AG04449 (cell line): ENCODE data around the gene TMPRSS11F.

Experiments used
- CTCF ChIA-PET: fragments of 350-600 bp; formaldehyde crosslinking; extraction: SDS; loops from one replicate; lab custom pipeline; 2021; ENCODE audit warnings: antibody characterized with exemption; lab: Yijun Ruan, JAX
- POLR2A ChIA-PET: fragments of 400-600, 350-600 bp; formaldehyde crosslinking; extraction: SDS; loops from one replicate; lab custom pipeline; 2020; ENCODE audit warnings: antibody characterized with exemption, inconsistent platforms; lab: Yijun Ruan, JAX
- DNase-seq: peaks from one replicate; pipeline ENCODE4 v3.0.0-alpha.2; 2010; ENCODE audit warnings: low read depth, low spot score
- H3K4me3 ChIP-seq: 2 replicates; pipeline ENCODE4 v1.5.1; 2011; ENCODE audit warnings: low read depth, mild to moderate bottlenecking, control low read depth, low read length
- TF ChIP-seq, protein P1 (sequence below): IDR thresholded peaks from one replicate; pipeline ENCODE4 v1.5.1; 2011; ENCODE audit warnings: mild to moderate bottlenecking, moderate library complexity, low read length, control low read depth, inconsistent platforms; ENCODE audit not compliant: insufficient read depth; ENCODE audit errors: missing control alignments

TMPRSS11F gene

DNA sequence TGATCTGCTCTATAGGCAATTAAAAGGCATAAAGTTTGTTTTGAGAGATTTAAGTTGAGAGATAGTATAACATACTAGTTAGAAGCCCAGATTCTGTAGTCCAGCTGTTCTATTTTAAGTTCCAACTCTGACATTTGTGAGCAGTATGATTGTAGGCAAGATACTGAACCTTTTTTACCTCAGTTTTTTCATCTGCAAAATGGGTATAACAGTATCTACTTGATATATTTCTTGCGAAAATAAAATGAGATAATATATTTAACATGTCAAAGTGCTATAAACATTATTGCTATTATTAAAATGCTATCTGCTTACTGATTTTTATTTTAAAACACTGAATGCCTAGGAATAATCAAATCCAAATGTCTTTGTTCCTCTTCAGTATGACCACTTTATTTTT is 19.2 kb downstream of the TMPRSS11F start:
- TF ChIP-seq, protein P1, sequence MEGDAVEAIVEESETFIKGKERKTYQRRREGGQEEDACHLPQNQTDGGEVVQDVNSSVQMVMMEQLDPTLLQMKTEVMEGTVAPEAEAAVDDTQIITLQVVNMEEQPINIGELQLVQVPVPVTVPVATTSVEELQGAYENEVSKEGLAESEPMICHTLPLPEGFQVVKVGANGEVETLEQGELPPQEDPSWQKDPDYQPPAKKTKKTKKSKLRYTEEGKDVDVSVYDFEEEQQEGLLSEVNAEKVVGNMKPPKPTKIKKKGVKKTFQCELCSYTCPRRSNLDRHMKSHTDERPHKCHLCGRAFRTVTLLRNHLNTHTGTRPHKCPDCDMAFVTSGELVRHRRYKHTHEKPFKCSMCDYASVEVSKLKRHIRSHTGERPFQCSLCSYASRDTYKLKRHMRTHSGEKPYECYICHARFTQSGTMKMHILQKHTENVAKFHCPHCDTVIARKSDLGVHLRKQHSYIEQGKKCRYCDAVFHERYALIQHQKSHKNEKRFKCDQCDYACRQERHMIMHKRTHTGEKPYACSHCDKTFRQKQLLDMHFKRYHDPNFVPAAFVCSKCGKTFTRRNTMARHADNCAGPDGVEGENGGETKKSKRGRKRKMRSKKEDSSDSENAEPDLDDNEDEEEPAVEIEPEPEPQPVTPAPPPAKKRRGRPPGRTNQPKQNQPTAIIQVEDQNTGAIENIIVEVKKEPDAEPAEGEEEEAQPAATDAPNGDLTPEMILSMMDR: no peak
- H3K4me3 ChIP-seq: no peak overlapping the region
- no peak for DNase-seq
- ChIA-PET CTCF (no interaction called here), POLR2A (no interaction called here)

- no peak for DNase-seq
- ChIA-PET POLR2A (no interaction called here), CTCF (no interaction called here)
- no peak overlapping the region for H3K4me3 ChIP-seq
- TF ChIP-seq, protein P1: no peak
Measured at GRCh38 chr4:68109868-68110267, 19.8 kb downstream of the TMPRSS11F start.

GRCh38 chr4:68082758-68083157 is 46.9 kb downstream of the TMPRSS11F start:
- POLR2A ChIA-PET: no interaction called here
- CTCF ChIA-PET: no interaction called here
- H3K4me3 ChIP-seq: no peak overlapping the region
- no peak for DNase-seq
- TF ChIP-seq, protein P1: no peak

DNA sequence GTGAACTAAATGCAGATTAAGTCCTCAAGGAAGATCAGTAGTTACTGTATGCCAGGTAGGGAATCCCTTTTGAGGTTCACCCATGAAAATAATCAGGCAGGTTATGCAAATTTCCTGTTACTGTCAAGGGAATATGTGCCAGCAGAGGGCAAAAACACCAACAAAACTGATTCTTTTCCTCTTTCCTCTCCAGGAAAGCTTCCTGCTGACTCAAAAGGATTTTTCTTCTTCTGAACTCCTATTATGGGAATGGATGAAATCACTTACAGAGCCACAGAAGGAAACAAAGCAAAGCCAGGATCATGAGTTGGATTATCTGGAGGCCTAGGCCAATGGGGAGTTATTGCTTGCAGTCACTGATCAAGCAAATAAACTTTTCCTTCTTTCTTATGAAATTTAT is 49.7 kb downstream of the TMPRSS11F start:
- TF ChIP-seq, protein P1: no peak
- H3K4me3 ChIP-seq: no peak overlapping the region
- ChIA-PET CTCF (no interaction called here), POLR2A (no interaction called here)
- no peak for DNase-seq

- CTCF ChIA-PET: no interaction called here
- TF ChIP-seq, protein P1: no peak
- no peak overlapping the region for H3K4me3 ChIP-seq
- POLR2A ChIA-PET: no interaction called here
- no peak for DNase-seq
Measured at GRCh38 chr4:68077737-68078136, 51.9 kb downstream of the TMPRSS11F start.

- H3K4me3 ChIP-seq: no peak overlapping the region
- ChIA-PET POLR2A (no interaction called here), CTCF (no interaction called here)
- TF ChIP-seq, protein P1: no peak
- DNase-seq: no peak
Measured at GRCh38 chr4:68077301-68077700, 52.4 kb downstream of the TMPRSS11F start.
